GM12878 (cell line): ENCODE data around the gene HECTD4. TPM values are rescaled to one million over a fixed set of nuclear protein-coding genes. Genes with fewer than 3 reads are reported as not detected.
A peak's percentile ranks its signal among the peaks of the same experiment; 100 is the strongest.

Experiments used
- BCLAF1 ChIP-seq: fragments of 450-650 bp; IDR thresholded peaks from 2 replicates; pipeline ENCODE4 v1.6.1; 2017; ENCODE audit warnings: antibody characterized with exemption, mild to moderate bottlenecking, moderate library complexity
- CBFB ChIP-seq: IDR thresholded peaks from 2 replicates; pipeline ENCODE4 v1.6.1; 2016; ENCODE audit warnings: antibody characterized with exemption, low read depth
- CBX5 ChIP-seq: sonication (generic); IDR thresholded peaks from 2 replicates; pipeline ENCODE4 v1.6.1; 2016; ENCODE audit warnings: low read depth, moderate library complexity, mild to moderate bottlenecking, inconsistent platforms
- DPF2 ChIP-seq: fragments of 450-650 bp; IDR thresholded peaks from 2 replicates; pipeline ENCODE4 v1.6.1; 2017; ENCODE audit warnings: mild to moderate bottlenecking
- EGR1 ChIP-seq, 2 experiments: IDR thresholded peaks; 1 replicate in 1 of 2; 2 replicates in 1 of 2; pipeline ENCODE4 v1.6.1; 2011 to 2012; ENCODE audit warnings: low read depth in 2 of 2, low read length in 2 of 2, borderline replicate concordance in 1 of 2, mild to moderate bottlenecking in 1 of 2, moderate library complexity in 1 of 2
- EP300 ChIP-seq, 2 experiments: fragments of 150-350 bp in 1 of 2; IDR thresholded peaks; 2 replicates each; pipeline ENCODE4 v1.6.1; 2011 to 2012; ENCODE audit warnings: low read depth in 2 of 2, low read length in 2 of 2, borderline replicate concordance in 1 of 2, improper control_type of control experiment in 1 of 2, inconsistent platforms in 1 of 2; ENCODE audit not compliant: control insufficient read depth in 1 of 2
- FOXK2 ChIP-seq: fragments of 450-650 bp; IDR thresholded peaks from 2 replicates; pipeline ENCODE4 v1.6.1; 2017; ENCODE audit warnings: mild to moderate bottlenecking, moderate library complexity
- MAX ChIP-seq: IDR thresholded peaks from 2 replicates; pipeline ENCODE4 v1.6.1; 2012; ENCODE audit warnings: low read depth, low read length, improper control_type of control experiment
- MEF2A ChIP-seq: IDR thresholded peaks from 2 replicates; pipeline ENCODE4 v1.6.1; 2011; ENCODE audit warnings: low read depth, mild to moderate bottlenecking, low read length, moderate library complexity; ENCODE audit not compliant: insufficient read depth
- MTA2 ChIP-seq: fragments of 450-650 bp; IDR thresholded peaks from 2 replicates; pipeline ENCODE4 v1.6.1; 2016; ENCODE audit warnings: low read depth, mild to moderate bottlenecking, moderate library complexity
- NBN ChIP-seq: fragments of 450-650 bp; IDR thresholded peaks from 2 replicates; pipeline ENCODE4 v1.6.1; 2016
- NR2C1 ChIP-seq: fragments of 450-650 bp; IDR thresholded peaks from 2 replicates; pipeline ENCODE4 v1.6.1; 2017; ENCODE audit warnings: antibody characterized with exemption, mild to moderate bottlenecking, moderate library complexity
- PRDM15 ChIP-seq: fragments of 450-650 bp; formaldehyde crosslinking; IDR thresholded peaks from 2 replicates; pipeline ENCODE4 v1.4.0; 2020; ENCODE audit warnings: mild to moderate bottlenecking, moderate library complexity
- RBBP5 ChIP-seq: fragments of 200-600 bp; sonication (generic); conservative IDR thresholded peaks from 2 replicates; pipeline ENCODE4 v1.6.1; 2016
- RFX5 ChIP-seq: IDR thresholded peaks from 2 replicates; pipeline ENCODE4 v1.6.1; 2011; ENCODE audit warnings: low read depth, low read length, improper control_type of control experiment
- RUNX3 ChIP-seq: IDR thresholded peaks from 2 replicates; pipeline ENCODE4 v1.6.1; 2012; ENCODE audit warnings: low read length, inconsistent platforms
- SMARCA5 ChIP-seq: fragments of 450-650 bp; IDR thresholded peaks from 2 replicates; pipeline ENCODE4 v1.6.1; 2017; ENCODE audit warnings: mild to moderate bottlenecking
- SMC3 ChIP-seq: IDR thresholded peaks from 2 replicates; pipeline ENCODE4 v1.6.1; 2011; ENCODE audit warnings: low read length, improper control_type of control experiment, borderline replicate concordance
- TBL1XR1 ChIP-seq: IDR thresholded peaks from 2 replicates; pipeline ENCODE4 v1.6.1; 2012; ENCODE audit warnings: low read depth, low read length, improper control_type of control experiment
- YBX1 ChIP-seq: fragments of 450-650 bp; IDR thresholded peaks from 2 replicates; pipeline ENCODE4 v1.6.1; 2016; ENCODE audit warnings: antibody characterized with exemption
- ZBTB11 ChIP-seq: fragments of 450-650 bp; formaldehyde crosslinking; IDR thresholded peaks from 2 replicates; pipeline ENCODE4 v1.5.0; 2022; ENCODE audit warnings: mild to moderate bottlenecking, missing genetic modification characterization
- polyA plus RNA-seq, 11 experiments: library from polyadenylated mRNA; depleted of rRNA in 4 of 11; unstranded in 6 of 11; stranded (reverse) in 5 of 11; fragments of >200 nt; fragmentation: Nextera tagmentation in 4 of 11; fragmentation: Illumina TruSeq in 1 of 11; extraction: Ambion mirVana in 4 of 11; extraction: Trizol in 1 of 11; gene quantifications; 1 replicate in 1 of 11; 2 replicates in 10 of 11; pipeline versions ENCODE4 v1.2.1 to v1.2.3, GENCODE V29; 2011 to 2016; ENCODE audit warnings: inconsistent platforms in 2 of 11, missing spikeins in 2 of 11, low read depth in 1 of 11
- total RNA-seq, 4 experiments: library from RNA; depleted of rRNA in 3 of 4; stranded (reverse); fragments of >200 nt in 3 of 4; fragmentation: Illumina TruSeq in 1 of 4; extraction: Trizol in 1 of 4; gene quantifications; 2 replicates each; pipeline versions ENCODE4 v1.2.1 to v1.2.3, GENCODE V29; 2013 to 2021

HECTD4 gene
- total and polyA plus RNA-seq, 10 of the 15 experiments (the other 5 are each of a cell fraction or from before 2014, with no cell fraction given) = 5.8 to 43.9 (median 17.9) TPM

- TF ChIP-seq PRDM15 (no peak), TBL1XR1 (peak; percentile 36; the same call in 1 of the 2 replicates), MTA2 (no peak; the same call in 1 of the 2 replicates), SMC3 (no peak), NBN (peak; percentile 69; the same call in 1 of the 2 replicates), ZBTB11 (no peak), RFX5 (peak; percentile 65; the same call in 1 of the 2 replicates), RBBP5 (no peak), MAX (no peak), BCLAF1 (no peak), EGR1 (IDR thresholded peaks at IDR 0.05; ENCODE audit: borderline replicate concordance in 1 of 2, low read depth in 2 of 2, low read length in 2 of 2) (0 out of 3 replicates have a peak, but pooled peaks of 1 of the 2 experiments have one; percentile 14), CBFB (peak; percentile 92), NR2C1 (no peak), EP300 (IDR thresholded peaks at IDR 0.05; ENCODE audit: borderline replicate concordance in 1 of 2, control insufficient read depth in 1 of 2, low read depth in 2 of 2, low read length in 2 of 2) (no peak), SMARCA5 (peak; percentile 72), RUNX3 (peak; percentile 68), CBX5 (no peak), FOXK2 (no peak), DPF2 (peak; percentile 99), YBX1 (no peak), MEF2A (no peak)
Measured at GRCh38 chr12:112125250-112125999, 256.8 kb downstream of the HECTD4 start, which contains the start of gene TRAFD1 (continued).
